ENCODE results near the gene C2orf49. TPM values are rescaled to one million over a fixed set of nuclear protein-coding genes. Genes with fewer than 3 reads are reported as not detected.

The C2orf49 gene
- total RNA-seq, 1 donor from 2014 or later, result 25.5 TPM

- intact Hi-C loops (cut with micrococcal nuclease), result no loop called here
- H3K27me3 Mint-ChIP-seq, result no peaks in the 10 kb centered on the region
- H3K36me3 Mint-ChIP-seq (ENCODE audit: low read depth), result peaks cover 52% of the 10 kb centered on the region
- no peak for DNase-seq
- no peak overlapping the region for H3K27ac Mint-ChIP-seq
- peaks cover 17% of the 10 kb centered on the region for H3K4me1 Mint-ChIP-seq
- H3K9me3 Mint-ChIP-seq, result peaks cover 7% of the 10 kb centered on the region
- no peak overlapping the region for H3K4me3 Mint-ChIP-seq
Observed at GRCh38 chr2:105358593-105358992, 21.3 kb downstream of the C2orf49 start.

DNA sequence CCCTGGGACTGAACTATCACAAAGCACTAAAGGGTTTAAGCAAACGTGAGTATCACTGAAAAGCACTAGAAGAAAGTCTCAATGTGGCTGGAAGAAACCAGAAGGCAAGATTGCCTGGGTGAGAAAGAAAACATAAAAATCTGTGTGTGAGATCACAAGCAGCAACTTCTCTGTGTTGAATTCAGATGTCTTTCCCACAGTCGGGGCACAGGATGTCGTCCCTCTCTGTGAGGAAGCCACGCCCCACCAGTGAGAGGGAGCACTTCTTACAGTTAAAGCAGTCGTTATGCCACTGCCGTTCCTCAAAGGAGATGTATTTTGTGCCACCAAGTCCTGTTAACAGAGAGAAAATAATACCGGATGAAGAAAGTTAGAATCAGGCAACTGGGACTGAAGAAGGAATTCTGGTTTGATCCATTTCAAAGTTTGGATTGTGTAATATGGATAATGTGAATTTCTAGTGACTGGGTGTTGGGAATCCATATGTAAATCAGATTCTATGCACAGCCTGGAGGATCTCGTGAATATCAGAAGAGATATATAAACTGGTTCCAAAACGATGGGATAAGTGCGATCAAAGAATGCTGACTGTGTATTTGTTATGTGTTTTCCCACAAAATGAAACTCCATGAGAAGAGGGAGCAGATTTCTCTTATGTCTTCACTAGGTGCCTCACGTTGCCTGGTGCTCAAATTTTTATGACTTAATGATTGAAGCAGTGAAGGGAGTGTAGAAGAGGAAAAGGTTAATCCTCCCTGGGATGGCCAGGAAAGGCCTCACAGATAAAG is 24.0 kb downstream of the C2orf49 start:
- Mint-ChIP-seq H3K9me3 (peaks cover 7% of the 10 kb centered on the region), H3K36me3 (ENCODE audit: low read depth) (peaks cover 41% of the 10 kb centered on the region), H3K4me3 (no peak overlapping the region), H3K27ac (peak overlapping the region; percentile 2), H3K4me1 (peaks cover 20% of the 10 kb centered on the region), H3K27me3 (no peaks in the 10 kb centered on the region)
- DNase-seq, result peak; percentile 78
- intact Hi-C loops (cut with micrococcal nuclease), result no loop called here

GRCh38 chr2:105362862-105363591 is 25.7 kb downstream of the C2orf49 start:
- no peak overlapping the region for H3K27ac Mint-ChIP-seq
- H3K36me3 Mint-ChIP-seq (ENCODE audit: low read depth), result peaks cover 24% of the 10 kb centered on the region
- DNase-seq, result no peak
- no peaks in the 10 kb centered on the region for H3K27me3 Mint-ChIP-seq
- no peak overlapping the region for H3K4me3 Mint-ChIP-seq
- intact Hi-C loops (cut with micrococcal nuclease), result no loop called here
- peaks cover 1% of the 10 kb centered on the region for H3K9me3 Mint-ChIP-seq
- H3K4me1 Mint-ChIP-seq, result peaks cover 20% of the 10 kb centered on the region

GRCh38 chr2:105364436-105365139 is 27.2 kb downstream of the C2orf49 start:
- Mint-ChIP-seq H3K9me3 (no peaks in the 10 kb centered on the region), H3K27ac (no peak overlapping the region), H3K27me3 (no peaks in the 10 kb centered on the region), H3K36me3 (ENCODE audit: low read depth) (peaks cover 13% of the 10 kb centered on the region), H3K4me1 (peaks cover 20% of the 10 kb centered on the region), H3K4me3 (no peak overlapping the region)
- intact Hi-C loops (cut with micrococcal nuclease), result no loop called here
- no peak for DNase-seq

DNA sequence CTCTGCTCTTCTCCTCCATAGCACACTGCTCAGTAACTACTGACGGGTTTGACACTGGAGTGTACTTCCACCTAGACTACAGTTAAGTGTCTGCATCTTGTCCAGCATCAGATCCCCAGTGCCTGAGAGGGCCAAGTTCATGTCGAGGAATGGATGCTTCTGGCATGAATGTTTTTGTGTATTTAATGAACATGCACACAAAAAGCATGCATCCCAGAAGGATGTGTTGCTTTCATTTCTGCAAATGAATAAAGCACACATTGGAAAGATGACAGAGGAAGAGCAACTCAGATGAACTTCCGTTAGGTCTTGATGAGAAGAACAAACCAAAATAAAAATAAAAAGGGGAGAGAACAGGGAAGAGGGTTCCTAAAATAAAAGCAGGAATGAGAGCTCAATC is 27.9 kb downstream of the C2orf49 start:
- no peak overlapping the region for H3K4me3 Mint-ChIP-seq
- peaks cover 25% of the 10 kb centered on the region for H3K4me1 Mint-ChIP-seq
- no peaks in the 10 kb centered on the region for H3K27me3 Mint-ChIP-seq
- no peak overlapping the region for H3K27ac Mint-ChIP-seq
- no peak for DNase-seq
- H3K9me3 Mint-ChIP-seq, result no peaks in the 10 kb centered on the region
- intact Hi-C loops (cut with micrococcal nuclease), result no loop called here
- peaks cover 9% of the 10 kb centered on the region for H3K36me3 Mint-ChIP-seq (ENCODE audit: low read depth)

DNA sequence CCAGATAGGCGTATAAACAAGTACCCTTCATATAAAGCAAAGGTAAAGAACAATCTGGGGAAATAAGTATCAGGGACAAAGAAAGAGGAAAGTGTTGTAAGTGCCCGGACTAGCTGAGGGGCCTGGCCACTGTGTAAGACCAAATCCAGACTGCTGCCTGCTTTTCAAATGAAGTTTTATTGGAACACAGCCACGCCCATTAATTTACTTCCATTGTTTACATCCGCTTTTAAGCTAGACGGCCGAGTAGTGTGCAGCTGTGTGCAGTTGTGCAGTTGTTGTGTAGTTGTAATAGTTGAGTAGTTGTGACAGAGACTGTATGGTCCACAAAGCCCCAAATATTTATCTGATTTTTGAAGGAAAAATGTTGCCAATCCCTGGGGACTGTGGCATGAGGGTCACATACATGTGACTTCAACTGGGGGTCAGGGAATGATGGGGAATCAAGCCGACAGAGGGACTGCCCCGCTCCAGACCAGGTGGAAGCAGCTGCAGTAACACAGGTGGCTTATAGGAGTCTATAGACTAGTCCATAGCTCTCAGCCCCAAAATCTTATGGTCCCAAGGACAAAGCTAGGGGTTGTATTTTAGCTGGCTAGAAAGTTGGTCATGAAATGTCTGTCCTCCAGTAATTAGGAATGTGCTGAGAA is 31.5 kb downstream of the C2orf49 start:
- H3K9me3 Mint-ChIP-seq, result no peaks in the 10 kb centered on the region
- H3K36me3 Mint-ChIP-seq (ENCODE audit: low read depth), result peaks cover 2% of the 10 kb centered on the region
- no peak overlapping the region for H3K27ac Mint-ChIP-seq
- no peak overlapping the region for H3K4me3 Mint-ChIP-seq
- DNase-seq, result no peak
- peaks cover 13% of the 10 kb centered on the region for H3K4me1 Mint-ChIP-seq
- intact Hi-C loops (cut with micrococcal nuclease), result loop anchor here (1.0 kb wide), 1 partner anchor 152 kb away; no protein-coding TSS in a partner anchor
- H3K27me3 Mint-ChIP-seq, result no peaks in the 10 kb centered on the region

GRCh38 chr2:105369777-105370690 is 32.7 kb downstream of the C2orf49 start:
- H3K4me3 Mint-ChIP-seq, result no peak overlapping the region

GRCh38 chr2:105371156-105371555 is 33.8 kb downstream of the C2orf49 start:
- Mint-ChIP-seq H3K4me3 (no peak overlapping the region), H3K4me1 (peaks cover 17% of the 10 kb centered on the region), H3K36me3 (ENCODE audit: low read depth) (no peaks in the 10 kb centered on the region), H3K27me3 (no peaks in the 10 kb centered on the region), H3K9me3 (no peaks in the 10 kb centered on the region), H3K27ac (no peak overlapping the region)
- intact Hi-C loops (cut with micrococcal nuclease), result loop anchor here (2.0 kb wide), 1 partner anchor 176 kb away; no protein-coding TSS in a partner anchor
- DNase-seq, result no peak

More at GRCh38 chr2:105369777-105370690, 32.7 kb downstream of the C2orf49 start:
- DNase-seq, result peak; percentile 96
- no peaks in the 10 kb centered on the region for H3K9me3 Mint-ChIP-seq
- H3K27me3 Mint-ChIP-seq, result no peaks in the 10 kb centered on the region
- intact Hi-C loops (cut with micrococcal nuclease), result loop anchor here (1.0 to 2.0 kb wide), 2 partner anchors 151 to 177 kb away; no protein-coding TSS in a partner anchor
- H3K4me1 Mint-ChIP-seq, result peaks cover 17% of the 10 kb centered on the region
- H3K36me3 Mint-ChIP-seq (ENCODE audit: low read depth), result no peaks in the 10 kb centered on the region
- H3K27ac Mint-ChIP-seq, result peak overlapping the region; percentile 8

GRCh38 chr2:105371810-105372209 is 34.5 kb downstream of the C2orf49 start:
- no peak for DNase-seq
- no peaks in the 10 kb centered on the region for H3K36me3 Mint-ChIP-seq (ENCODE audit: low read depth)
- H3K4me3 Mint-ChIP-seq, result no peak overlapping the region
- no peaks in the 10 kb centered on the region for H3K27me3 Mint-ChIP-seq
- no peak overlapping the region for H3K27ac Mint-ChIP-seq
- intact Hi-C loops (cut with micrococcal nuclease), result loop anchor here (2.0 kb wide), 1 partner anchor 175 kb away; no protein-coding TSS in a partner anchor
- peaks cover 17% of the 10 kb centered on the region for H3K4me1 Mint-ChIP-seq
- no peaks in the 10 kb centered on the region for H3K9me3 Mint-ChIP-seq

DNA sequence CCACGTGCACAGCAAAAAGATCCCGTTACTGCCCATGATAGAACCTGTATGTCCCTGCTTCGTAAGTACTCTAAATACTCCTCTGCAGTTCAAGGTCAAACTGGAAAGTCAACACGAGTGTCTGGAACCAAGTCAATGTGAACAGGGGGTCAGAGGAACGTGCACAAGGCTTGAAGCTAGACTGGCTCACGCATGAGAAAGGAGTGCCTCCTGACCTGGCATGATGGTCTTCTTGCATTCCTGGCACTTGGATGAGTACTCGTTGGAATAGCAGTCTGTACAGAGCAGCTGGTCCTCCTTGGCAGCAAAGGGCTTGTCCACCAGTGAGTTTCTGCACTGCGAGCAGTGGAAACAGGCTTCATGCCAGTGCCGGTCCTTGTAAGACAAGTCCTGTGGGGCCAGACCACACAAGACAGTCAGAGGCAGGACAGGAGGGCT is 36.0 kb downstream of the C2orf49 start:
- no peak for DNase-seq
- no peak overlapping the region for H3K27ac Mint-ChIP-seq
- H3K27me3 Mint-ChIP-seq, result no peaks in the 10 kb centered on the region
- no peaks in the 10 kb centered on the region for H3K9me3 Mint-ChIP-seq
- H3K4me3 Mint-ChIP-seq, result peak overlapping the region; percentile 77
- H3K4me1 Mint-ChIP-seq, result peaks cover 17% of the 10 kb centered on the region
- H3K36me3 Mint-ChIP-seq (ENCODE audit: low read depth), result no peaks in the 10 kb centered on the region
- intact Hi-C loops (cut with micrococcal nuclease), result no loop called here

GRCh38 chr2:105373895-105374401 is 36.6 kb downstream of the C2orf49 start:
- Mint-ChIP-seq H3K9me3 (no peaks in the 10 kb centered on the region), H3K27me3 (no peaks in the 10 kb centered on the region), H3K4me3 (peak overlapping the region; percentile 77), H3K36me3 (ENCODE audit: low read depth) (no peaks in the 10 kb centered on the region), H3K27ac (peak overlapping the region; percentile 95), H3K4me1 (peaks cover 17% of the 10 kb centered on the region)
- intact Hi-C loops (cut with micrococcal nuclease), result no loop called here
- DNase-seq, result peak; percentile 80

GRCh38 chr2:105375001-105375561 is 37.7 kb downstream of the C2orf49 start:
- no peak overlapping the region for H3K27ac Mint-ChIP-seq

More at GRCh38 chr2:105375001-105375561, 37.7 kb downstream of the C2orf49 start:
- no peak for DNase-seq
- no peaks in the 10 kb centered on the region for H3K27me3 Mint-ChIP-seq
- H3K4me1 Mint-ChIP-seq, result peaks cover 13% of the 10 kb centered on the region
- H3K9me3 Mint-ChIP-seq, result no peaks in the 10 kb centered on the region
- intact Hi-C loops (cut with micrococcal nuclease), result no loop called here
- H3K4me3 Mint-ChIP-seq, result no peak overlapping the region
- H3K36me3 Mint-ChIP-seq (ENCODE audit: low read depth), result no peaks in the 10 kb centered on the region

All from activated CD4-positive, alpha-beta T cell treated with anti-CD3 and anti-CD28 coated beads, Interleukin-2, amount 10 ng/mL, durations not matched to agents 24 days and 14 days (primary cell).